Thoracic aorta (tissue), 2 donors: ENCODE measurements around the gene NDUFAF3. TPM values are rescaled to one million over a fixed set of nuclear protein-coding genes. Genes with fewer than 3 reads are reported as not detected.

Experiments
- ATAC-seq: fragments of 150-250 bp; one replicate; pipeline ENCODE4 v1.8.0; 2017; ENCODE audit warnings: low read depth; ENCODE audit not compliant: insufficient number of reproducible peaks, low FRiP score
- DNase-seq: peaks from one replicate; pipeline ENCODE4 v3.0.0-alpha.2; 2020; ENCODE audit warnings: low spot score
- H3K27ac ChIP-seq, 2 donors: fragments of 200-600 bp; sonication (generic); 1 replicate in 1 of 2; 2 replicates in 1 of 2; pipeline ENCODE4 v1.5.1; 2016; ENCODE audit warnings: mild to moderate bottlenecking in 2 of 2, moderate library complexity in 2 of 2
- H3K27me3 ChIP-seq: fragments of 200-600 bp; sonication (generic); replicated peaks from 2 replicates; pipeline ENCODE4 v1.6.0; 2016; ENCODE audit warnings: mild to moderate bottlenecking; ENCODE audit not compliant: insufficient read depth
- H3K36me3 ChIP-seq: fragments of 200-600 bp; sonication (generic); one replicate; pipeline ENCODE4 v1.5.1; 2016
- H3K4me1 ChIP-seq, 2 donors: fragments of 200-600 bp; sonication (generic); 1 replicate in 1 of 2; 2 replicates in 1 of 2; pipeline versions ENCODE4 v1.5.1 to v1.6.0; 2016; ENCODE audit warnings: low read depth in 2 of 2, mild to moderate bottlenecking in 1 of 2; ENCODE audit not compliant: control insufficient read depth in 1 of 2
- H3K4me3 ChIP-seq: fragments of 200-600 bp; sonication (generic); 2 replicates; pipeline ENCODE4 v1.5.1; 2016; ENCODE audit warnings: mild to moderate bottlenecking
- H3K9me3 ChIP-seq: fragments of 200-600 bp; sonication (generic); 2 replicates; pipeline ENCODE4 v1.5.1; 2016
- total RNA-seq, 2 donors: library from RNA; depleted of rRNA; stranded (reverse); fragments of >200 nt; gene quantifications; one replicate each; pipeline versions ENCODE4 v1.1.0 to v1.2.3, GENCODE V29; 2016
- TF ChIP-seq, protein P1 (sequence below): fragments of 200-600 bp; sonication (generic); IDR thresholded peaks from one replicate; pipeline ENCODE4 v1.5.1; 2019; ENCODE audit warnings: antibody characterized with exemption

The NDUFAF3 gene
- total RNA-seq, 2 donors from 2014 or later: 65.7 to 164 TPM

DNA sequence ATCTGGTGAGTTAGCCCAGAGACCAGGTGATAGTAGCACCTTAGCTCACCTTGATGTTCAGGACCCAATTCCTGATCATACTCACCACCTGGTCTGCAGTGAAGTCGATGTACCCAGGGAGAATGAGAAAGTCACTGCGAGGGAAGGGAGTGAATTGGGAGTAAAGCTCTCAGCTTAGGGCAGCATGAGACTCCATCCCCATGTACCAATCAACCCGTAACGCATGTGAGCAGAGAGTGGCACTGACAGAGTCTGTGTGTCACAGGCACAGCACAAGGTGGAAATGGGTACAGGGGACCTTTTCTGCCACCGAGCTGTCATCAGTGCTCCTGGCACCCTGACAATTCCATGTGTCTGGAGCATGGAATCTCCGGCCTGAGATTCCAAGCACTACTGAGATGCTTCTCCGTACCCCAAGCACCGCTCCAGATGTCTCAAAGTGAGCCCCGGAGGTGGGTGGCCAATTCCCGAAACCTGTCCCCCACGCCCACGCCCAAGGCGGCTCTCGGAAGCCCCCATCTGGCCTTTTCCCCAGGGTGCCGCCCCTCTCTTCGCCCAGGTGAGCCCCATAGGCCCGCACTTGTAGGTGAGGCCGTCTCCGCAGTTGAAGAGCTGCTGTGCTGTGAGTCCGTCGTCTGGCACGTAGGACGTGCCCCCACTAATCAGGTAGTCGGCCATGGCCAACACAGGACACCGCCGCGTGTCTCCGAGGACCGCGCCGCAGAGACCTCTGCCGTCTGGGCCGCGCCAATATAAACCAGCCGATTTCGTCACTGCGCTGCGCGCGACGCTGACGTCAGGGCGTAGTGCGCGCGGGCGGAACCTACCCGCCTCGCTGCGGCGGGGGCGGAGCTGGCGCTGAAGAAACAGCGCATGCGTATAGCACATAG, 7.0 kb downstream of the NDUFAF3 start, which contains the start of gene IMPDH2:
Gene IMPDH2, minus strand, starts transcription at position 726 of the 890 bp plus-strand sequence. Its CDS starts 48 bp downstream, at position 678.
- no peaks in the 10 kb centered on the region for H3K9me3 ChIP-seq
- no peaks in the 10 kb centered on the region for H3K27me3 ChIP-seq
- peak; percentile 62 for DNase-seq
- peak; percentile 70 for ATAC-seq
- peaks cover 0 to 14% of the 10 kb centered on the region in 2 donors for H3K4me1 ChIP-seq
- H3K36me3 ChIP-seq: peaks cover 38% of the 10 kb centered on the region
- H3K27ac ChIP-seq: peak within 1 kb of the TSS; percentile 87 to 91
- H3K4me3 ChIP-seq: peak within 1 kb of the TSS; percentile 82
- TF ChIP-seq, protein P1, sequence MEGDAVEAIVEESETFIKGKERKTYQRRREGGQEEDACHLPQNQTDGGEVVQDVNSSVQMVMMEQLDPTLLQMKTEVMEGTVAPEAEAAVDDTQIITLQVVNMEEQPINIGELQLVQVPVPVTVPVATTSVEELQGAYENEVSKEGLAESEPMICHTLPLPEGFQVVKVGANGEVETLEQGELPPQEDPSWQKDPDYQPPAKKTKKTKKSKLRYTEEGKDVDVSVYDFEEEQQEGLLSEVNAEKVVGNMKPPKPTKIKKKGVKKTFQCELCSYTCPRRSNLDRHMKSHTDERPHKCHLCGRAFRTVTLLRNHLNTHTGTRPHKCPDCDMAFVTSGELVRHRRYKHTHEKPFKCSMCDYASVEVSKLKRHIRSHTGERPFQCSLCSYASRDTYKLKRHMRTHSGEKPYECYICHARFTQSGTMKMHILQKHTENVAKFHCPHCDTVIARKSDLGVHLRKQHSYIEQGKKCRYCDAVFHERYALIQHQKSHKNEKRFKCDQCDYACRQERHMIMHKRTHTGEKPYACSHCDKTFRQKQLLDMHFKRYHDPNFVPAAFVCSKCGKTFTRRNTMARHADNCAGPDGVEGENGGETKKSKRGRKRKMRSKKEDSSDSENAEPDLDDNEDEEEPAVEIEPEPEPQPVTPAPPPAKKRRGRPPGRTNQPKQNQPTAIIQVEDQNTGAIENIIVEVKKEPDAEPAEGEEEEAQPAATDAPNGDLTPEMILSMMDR: no peak

DNA sequence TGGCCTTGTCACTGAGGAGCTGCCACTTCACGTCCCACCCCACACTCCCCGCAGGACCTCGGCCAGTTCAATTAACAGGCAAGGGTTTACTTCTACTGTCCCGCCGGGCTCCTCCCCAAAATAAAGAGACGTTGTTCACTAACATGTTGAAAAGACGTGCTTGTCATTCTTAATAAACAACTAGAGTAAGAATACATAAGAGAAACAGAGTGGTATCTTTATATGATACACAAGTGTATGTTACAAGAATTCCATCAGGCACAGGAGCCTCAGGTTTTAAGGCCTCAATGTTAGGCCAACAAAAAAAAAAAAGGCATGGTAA, 7.6 kb downstream of the NDUFAF3 start:
- H3K36me3 ChIP-seq: peaks cover 32% of the 10 kb centered on the region

DNA sequence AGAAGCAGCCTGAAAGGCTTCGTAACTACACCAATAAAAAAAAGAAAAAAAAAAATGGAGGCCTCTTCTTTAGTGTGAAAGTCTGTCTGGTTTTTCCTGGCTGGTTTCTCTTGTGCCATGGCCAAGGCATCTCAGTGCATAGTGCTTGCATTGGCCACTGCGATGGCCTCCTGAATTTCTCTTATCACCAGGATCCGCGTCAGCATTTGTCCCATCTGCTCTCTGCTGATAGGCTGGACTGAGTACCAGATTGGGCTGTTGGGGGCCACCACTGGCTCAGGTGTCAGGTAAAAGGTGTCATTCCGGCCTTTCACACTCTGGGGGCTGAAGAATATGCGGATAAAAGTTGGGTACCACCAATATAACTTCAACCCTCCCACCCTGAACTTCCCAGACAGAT, 8.4 kb downstream of the NDUFAF3 start:
- H3K4me3 ChIP-seq: no peak overlapping the region
- peaks cover 24% of the 10 kb centered on the region for H3K36me3 ChIP-seq
- no peak overlapping the region for H3K27ac ChIP-seq

More for the DNA sequence above, 7.6 kb downstream of the NDUFAF3 start:
- H3K27me3 ChIP-seq: no peaks in the 10 kb centered on the region
- peak overlapping the region; percentile 44 to 91 for H3K27ac ChIP-seq
- H3K9me3 ChIP-seq: no peaks in the 10 kb centered on the region
- no peak for DNase-seq
- H3K4me3 ChIP-seq: peak overlapping the region; percentile 82
- peaks cover 0 to 14% of the 10 kb centered on the region in 2 donors for H3K4me1 ChIP-seq
- TF ChIP-seq, protein P1: no peak
- no peak for ATAC-seq

DNA sequence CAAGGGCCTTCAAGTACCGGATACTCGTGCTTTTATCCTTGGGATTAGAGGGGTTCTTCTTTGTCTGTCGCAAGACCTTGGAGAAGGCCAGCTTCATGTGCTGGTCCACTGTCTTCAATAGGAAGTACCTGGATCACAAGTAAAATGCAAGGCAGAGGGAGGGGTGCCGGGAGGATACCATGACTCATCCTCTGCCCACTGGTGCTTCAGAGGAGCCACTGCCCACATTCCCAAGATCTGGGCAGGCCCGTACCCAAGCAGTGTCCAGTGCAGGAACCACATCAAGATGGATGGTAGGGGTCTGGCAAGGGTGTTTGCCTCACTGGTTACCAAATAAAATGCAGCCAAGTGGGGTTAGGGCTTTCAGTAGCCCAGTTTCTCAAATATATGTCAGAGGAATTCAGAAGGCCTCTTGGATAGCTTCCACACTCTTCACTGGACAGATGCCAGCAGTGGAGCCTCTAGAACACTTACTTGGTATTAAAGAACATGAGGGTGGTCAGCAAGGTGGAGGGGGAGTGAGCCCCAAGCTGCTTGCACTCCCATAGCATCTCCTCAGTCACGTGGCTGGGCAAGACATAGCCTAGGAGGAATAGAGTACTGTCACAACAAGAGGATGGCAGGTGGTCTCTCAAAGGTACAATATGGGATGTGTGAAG, 10.9 kb downstream of the NDUFAF3 start:
- H3K9me3 ChIP-seq: no peaks in the 10 kb centered on the region
- peaks cover 31% of the 10 kb centered on the region for H3K36me3 ChIP-seq
- H3K27ac ChIP-seq: no peak overlapping the region
- ATAC-seq (no peak), DNase-seq (no peak)
- H3K4me3 ChIP-seq: no peak overlapping the region
- TF ChIP-seq, protein P1: no peak
- H3K4me1 ChIP-seq: peaks cover 0 to 12% of the 10 kb centered on the region in 2 donors
- no peaks in the 10 kb centered on the region for H3K27me3 ChIP-seq

More for the DNA sequence above, 8.4 kb downstream of the NDUFAF3 start:
- no peaks in the 10 kb centered on the region for H3K27me3 ChIP-seq
- DNase-seq (no peak), ATAC-seq (no peak)
- no peaks in the 10 kb centered on the region for H3K9me3 ChIP-seq
- H3K4me1 ChIP-seq: peaks cover 0 to 14% of the 10 kb centered on the region in 2 donors
- TF ChIP-seq, protein P1: no peak

DNA sequence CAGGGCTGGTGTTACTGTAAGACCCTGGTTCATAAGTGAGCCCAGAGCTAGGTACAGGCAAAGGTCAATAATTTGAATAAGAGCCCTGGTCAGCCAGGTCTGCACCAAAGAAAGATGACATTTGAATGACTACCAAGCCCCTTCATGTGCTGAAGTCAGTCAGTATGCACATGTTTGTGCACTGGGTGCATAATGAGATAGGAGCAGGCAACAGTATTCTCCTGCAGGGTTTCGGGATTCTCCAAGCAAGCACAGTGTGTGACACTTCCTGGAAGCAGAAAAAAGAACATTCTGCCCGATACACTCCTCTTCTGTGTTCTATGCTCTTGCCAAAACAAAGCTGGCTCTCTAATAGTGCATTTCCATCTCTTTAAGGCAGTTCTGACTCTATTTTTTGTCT, 12.7 kb downstream of the NDUFAF3 start:
- TF ChIP-seq, protein P1: no peak
- Histone ChIP-seq H3K9me3 (no peaks in the 10 kb centered on the region), H3K27ac (no peak overlapping the region), H3K27me3 (no peaks in the 10 kb centered on the region), H3K36me3 (peaks cover 31% of the 10 kb centered on the region), H3K4me1 (no peaks in the 10 kb centered on the region), H3K4me3 (no peak overlapping the region)
- no peak for ATAC-seq
- DNase-seq: no peak
